Measurements from ENCODE around the gene PLA2G2C.

Gene PLA2G2C

GRCh38 chr1:20212085-20212684 lies 25.9 kb upstream of the PLA2G2C start:
- Histone ChIP-seq H3K9me3 (no peaks in the 10 kb centered on the region), H3K4me1 (ENCODE audit: control insufficient read depth in 1 of 2, insufficient read depth in 1 of 2, low read depth in 1 of 2, low read length in 1 of 2) (no peaks in the 10 kb centered on the region), H3K4me3 (ENCODE audit: low read depth in 1 of 2, low read length in 1 of 2) (no peak overlapping the region), H3K36me3 (no peaks in the 10 kb centered on the region), H3K27ac (no peak overlapping the region), H3K27me3 (peaks cover 76% of the 10 kb centered on the region)
- no peak for TF ChIP-seq CTCF (IDR thresholded peaks at IDR 0.05)

GRCh38 chr1:20211511-20211931 lies 25.2 kb upstream of the PLA2G2C start:
- H3K36me3 ChIP-seq = no peaks in the 10 kb centered on the region
- H3K9me3 ChIP-seq = no peaks in the 10 kb centered on the region
- H3K27me3 ChIP-seq = peaks cover 73% of the 10 kb centered on the region
- no peak for TF ChIP-seq CTCF (IDR thresholded peaks at IDR 0.05)
- H3K27ac ChIP-seq = no peak overlapping the region
- no peaks in the 10 kb centered on the region for H3K4me1 ChIP-seq (ENCODE audit: control insufficient read depth in 1 of 2, insufficient read depth in 1 of 2, low read depth in 1 of 2, low read length in 1 of 2)
- H3K4me3 ChIP-seq (ENCODE audit: low read depth in 1 of 2, low read length in 1 of 2) = no peak overlapping the region

GRCh38 chr1:20210736-20211460 lies 24.6 kb upstream of the PLA2G2C start:
- TF ChIP-seq CTCF (IDR thresholded peaks at IDR 0.05) = no peak
- H3K4me3 ChIP-seq (ENCODE audit: low read depth in 1 of 2, low read length in 1 of 2) = no peak overlapping the region
- H3K27ac ChIP-seq = no peak overlapping the region
- H3K27me3 ChIP-seq = peaks cover 67% of the 10 kb centered on the region
- H3K4me1 ChIP-seq (ENCODE audit: control insufficient read depth in 1 of 2, insufficient read depth in 1 of 2, low read depth in 1 of 2, low read length in 1 of 2) = no peaks in the 10 kb centered on the region
- no peaks in the 10 kb centered on the region for H3K36me3 ChIP-seq
- H3K9me3 ChIP-seq = no peaks in the 10 kb centered on the region

GRCh38 chr1:20209471-20209870 lies 23.2 kb upstream of the PLA2G2C start:
- Histone ChIP-seq H3K9me3 (no peaks in the 10 kb centered on the region), H3K27me3 (peaks cover 54% of the 10 kb centered on the region), H3K4me1 (ENCODE audit: control insufficient read depth in 1 of 2, insufficient read depth in 1 of 2, low read depth in 1 of 2, low read length in 1 of 2) (no peaks in the 10 kb centered on the region), H3K27ac (no peak overlapping the region), H3K36me3 (no peaks in the 10 kb centered on the region), H3K4me3 (ENCODE audit: low read depth in 1 of 2, low read length in 1 of 2) (no peak overlapping the region)
- no peak for TF ChIP-seq CTCF (IDR thresholded peaks at IDR 0.05)

GRCh38 chr1:20207546-20207945 lies 21.2 kb upstream of the PLA2G2C start:
- Histone ChIP-seq H3K36me3 (no peaks in the 10 kb centered on the region), H3K9me3 (no peaks in the 10 kb centered on the region), H3K4me3 (ENCODE audit: low read depth in 1 of 2, low read length in 1 of 2) (no peak overlapping the region), H3K27ac (no peak overlapping the region), H3K4me1 (ENCODE audit: control insufficient read depth in 1 of 2, insufficient read depth in 1 of 2, low read depth in 1 of 2, low read length in 1 of 2) (no peaks in the 10 kb centered on the region), H3K27me3 (peaks cover 45% of the 10 kb centered on the region)
- TF ChIP-seq CTCF (IDR thresholded peaks at IDR 0.05) = no peak
